ENCODE data around the gene MDFIC.

GRCh38 chr7:114936471-114936870 is 14.6 kb downstream of the MDFIC start:
- no peak for TF ChIP-seq CTCF (IDR thresholded peaks at IDR 0.05)
- TF ChIP-seq EP300 (IDR thresholded peaks at IDR 0.05) = no peak
- TF ChIP-seq POLR2AphosphoS5 (IDR thresholded peaks at IDR 0.05) = no peak
- no peak for TF ChIP-seq POLR2A (IDR thresholded peaks at IDR 0.05)

Measured in sigmoid colon (tissue), 4 donors.